DND-41 (cell line): ENCODE results near the gene PLA2G2F.

Source experiments
- ATAC-seq: fragments of 200-7000 bp; cut with Tn5 transposase; 3 replicates; pipeline ENCODE4 v1.9.1; 2021; ENCODE audit warnings: low read depth; ENCODE audit not compliant: insufficient read depth
- DNase-seq: peaks from one replicate; pipeline ENCODE4 v3.0.0-alpha.2; 2020
- H2AFZ ChIP-seq: 2 replicates; pipeline ENCODE4 v1.6.0; 2012; ENCODE audit warnings: low read depth, low read length
- H3K27ac ChIP-seq: 2 replicates; pipeline ENCODE4 v1.5.1; 2012; ENCODE audit warnings: low read length, inconsistent platforms
- H3K27me3 ChIP-seq: fragments of 200-600 bp; sonication (generic); 2 replicates; pipeline ENCODE4 v1.6.0; 2012; ENCODE audit warnings: low read length, mild to moderate bottlenecking, inconsistent platforms; ENCODE audit not compliant: insufficient read depth, poor library complexity
- H3K36me3 ChIP-seq: 2 replicates; pipeline ENCODE4 v1.5.1; 2012; ENCODE audit warnings: low read length, inconsistent platforms; ENCODE audit not compliant: insufficient read depth
- H3K4me1 ChIP-seq: 2 replicates; pipeline ENCODE4 v1.5.1; 2012; ENCODE audit warnings: mild to moderate bottlenecking, low read length; ENCODE audit not compliant: insufficient read depth
- H3K4me2 ChIP-seq: 2 replicates; pipeline ENCODE4 v1.6.0; 2012; ENCODE audit warnings: mild to moderate bottlenecking, moderate library complexity, low read length, inconsistent platforms; ENCODE audit not compliant: insufficient read depth
- H3K4me3 ChIP-seq, 2 experiments: fragments of 200-600 bp in 1 of 2; shearing (Covaris generic) in 1 of 2; 2 replicates each; pipeline ENCODE4 v1.5.1; 2012 to 2016; ENCODE audit warnings: inconsistent platforms in 2 of 2, low read length in 2 of 2, mild to moderate bottlenecking in 2 of 2, low read depth in 1 of 2, moderate library complexity in 1 of 2
- H3K79me2 ChIP-seq: 2 replicates; pipeline ENCODE4 v1.6.0; 2012; ENCODE audit warnings: low read length, inconsistent platforms; ENCODE audit not compliant: insufficient read depth
- H3K9ac ChIP-seq: 2 replicates; pipeline ENCODE4 v1.6.0; 2012; ENCODE audit warnings: low read depth, mild to moderate bottlenecking, inconsistent platforms, low read length, moderate library complexity
- H3K9me3 ChIP-seq: 2 replicates; pipeline ENCODE4 v1.5.1; 2012; ENCODE audit warnings: low read length, moderate library complexity, mild to moderate bottlenecking, inconsistent platforms; ENCODE audit not compliant: insufficient read depth, severe bottlenecking
- H4K20me1 ChIP-seq: 2 replicates; pipeline ENCODE4 v1.6.0; 2012; ENCODE audit warnings: low read length; ENCODE audit not compliant: insufficient read depth
- EZH2 ChIP-seq: IDR thresholded peaks from 3 replicates; pipeline ENCODE4 v1.6.1; 2012; ENCODE audit warnings: borderline replicate concordance, low read depth, mild to moderate bottlenecking, moderate library complexity, low read length, inconsistent platforms; ENCODE audit not compliant: severe bottlenecking
- TF ChIP-seq, protein P1 (sequence below): IDR thresholded peaks from 2 replicates; pipeline ENCODE4 v1.5.1; 2012; ENCODE audit warnings: borderline replicate concordance, low read length, moderate library complexity, mild to moderate bottlenecking; ENCODE audit not compliant: poor library complexity, severe bottlenecking; ENCODE audit errors: extremely low read depth

PLA2G2F gene

DNA sequence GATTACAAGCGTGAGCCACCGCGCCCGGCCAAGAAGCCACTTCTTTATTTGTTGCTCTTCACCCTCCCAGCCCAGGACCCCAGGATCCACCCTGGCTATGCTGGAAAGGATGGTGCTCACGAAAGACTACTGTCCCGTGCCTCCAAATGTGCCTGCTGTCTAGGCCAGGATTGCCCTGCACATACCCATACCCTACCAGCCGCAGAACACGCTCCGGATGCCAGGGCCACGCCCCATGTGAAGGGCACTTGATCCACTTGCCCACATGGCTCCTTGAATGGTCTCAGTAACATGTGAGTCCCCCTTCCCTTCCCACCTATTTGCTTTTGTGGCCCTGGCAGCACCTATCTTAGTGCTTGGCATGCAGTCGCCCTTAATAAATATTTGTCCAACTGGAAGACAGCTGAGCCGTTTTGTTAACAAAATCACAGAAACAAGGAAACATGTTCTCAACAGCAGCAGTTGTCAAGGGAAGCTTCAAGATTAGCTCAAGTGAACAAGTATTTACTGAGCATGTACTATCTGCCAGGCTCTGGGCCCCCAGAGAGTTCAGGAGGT lies 33.0 kb downstream of the PLA2G2F start:
- Histone ChIP-seq H4K20me1 (peaks cover 4% of the 10 kb centered on the region; the same call in 1 of the 2 replicates), H3K9me3 (no peaks in the 10 kb centered on the region), H3K27ac (no peak overlapping the region), H3K4me3 (no peak overlapping the region), H2AFZ (no peak overlapping the region), H3K9ac (no peak overlapping the region), H3K36me3 (no peaks in the 10 kb centered on the region), H3K4me1 (peaks cover 19% of the 10 kb centered on the region), H3K4me2 (no peak overlapping the region), H3K79me2 (peaks cover 3% of the 10 kb centered on the region; the same call in 1 of the 2 replicates), H3K27me3 (no peaks in the 10 kb centered on the region)
- no peak for DNase-seq
- no peak for ATAC-seq
- no peak for TF ChIP-seq EZH2
- TF ChIP-seq, protein P1, sequence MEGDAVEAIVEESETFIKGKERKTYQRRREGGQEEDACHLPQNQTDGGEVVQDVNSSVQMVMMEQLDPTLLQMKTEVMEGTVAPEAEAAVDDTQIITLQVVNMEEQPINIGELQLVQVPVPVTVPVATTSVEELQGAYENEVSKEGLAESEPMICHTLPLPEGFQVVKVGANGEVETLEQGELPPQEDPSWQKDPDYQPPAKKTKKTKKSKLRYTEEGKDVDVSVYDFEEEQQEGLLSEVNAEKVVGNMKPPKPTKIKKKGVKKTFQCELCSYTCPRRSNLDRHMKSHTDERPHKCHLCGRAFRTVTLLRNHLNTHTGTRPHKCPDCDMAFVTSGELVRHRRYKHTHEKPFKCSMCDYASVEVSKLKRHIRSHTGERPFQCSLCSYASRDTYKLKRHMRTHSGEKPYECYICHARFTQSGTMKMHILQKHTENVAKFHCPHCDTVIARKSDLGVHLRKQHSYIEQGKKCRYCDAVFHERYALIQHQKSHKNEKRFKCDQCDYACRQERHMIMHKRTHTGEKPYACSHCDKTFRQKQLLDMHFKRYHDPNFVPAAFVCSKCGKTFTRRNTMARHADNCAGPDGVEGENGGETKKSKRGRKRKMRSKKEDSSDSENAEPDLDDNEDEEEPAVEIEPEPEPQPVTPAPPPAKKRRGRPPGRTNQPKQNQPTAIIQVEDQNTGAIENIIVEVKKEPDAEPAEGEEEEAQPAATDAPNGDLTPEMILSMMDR, result no peak

- DNase-seq, result peak; percentile 56
- ATAC-seq, result peak; percentile 77
- Histone ChIP-seq H3K27me3 (no peaks in the 10 kb centered on the region), H3K9ac (peak overlapping the region; percentile 49), H3K4me2 (peak overlapping the region; percentile 43; the same call in 1 of the 2 replicates), H3K36me3 (no peaks in the 10 kb centered on the region), H3K27ac (peak overlapping the region; percentile 72), H3K4me3 (peak overlapping the region in 1 of 2 experiments; percentile 44; a peak in 2 of 4 replicates), H3K9me3 (no peaks in the 10 kb centered on the region), H3K4me1 (peaks cover 19% of the 10 kb centered on the region), H3K79me2 (peaks cover 3% of the 10 kb centered on the region; the same call in 1 of the 2 replicates), H4K20me1 (no peaks in the 10 kb centered on the region), H2AFZ (peak overlapping the region; percentile 17; the same call in 1 of the 2 replicates)
- no peak for TF ChIP-seq EZH2
- TF ChIP-seq, protein P1, result no peak
Measured at GRCh38 chr1:20174937-20175666, 36.0 kb downstream of the PLA2G2F start.

- TF ChIP-seq, protein P1, result no peak
- TF ChIP-seq EZH2, result no peak
- no peak overlapping the region for H3K9ac ChIP-seq
- ATAC-seq, result no peak
- H3K27me3 ChIP-seq, result no peaks in the 10 kb centered on the region
- peaks cover 19% of the 10 kb centered on the region for H3K4me1 ChIP-seq
- H3K36me3 ChIP-seq, result no peaks in the 10 kb centered on the region
- H2AFZ ChIP-seq, result no peak overlapping the region
- no peaks in the 10 kb centered on the region for H4K20me1 ChIP-seq
- no peak for DNase-seq
- no peaks in the 10 kb centered on the region for H3K9me3 ChIP-seq
- H3K79me2 ChIP-seq, result no peaks in the 10 kb centered on the region
- no peak overlapping the region for H3K4me3 ChIP-seq
- H3K4me2 ChIP-seq, result no peak overlapping the region
- no peak overlapping the region for H3K27ac ChIP-seq
Measured at GRCh38 chr1:20178634-20179370, 39.7 kb downstream of the PLA2G2F start.
